Keratinocyte (primary cell): Measurements from ENCODE around the gene GFPT2. TPM values are rescaled to one million over a fixed set of nuclear protein-coding genes. Genes with fewer than 3 reads are reported as not detected.

Experiments
- DNase-seq: peaks from one replicate; pipeline ENCODE4 v3.0.0-alpha.2; 2011; ENCODE audit warnings: low read depth, missing footprints, low spot score
- FAIRE-seq: peaks from 2 replicates; lab custom pipeline; 2011; peaks lifted over from hg19 to GRCh38; lab: Jason Lieb, UNC
- H2AFZ ChIP-seq: 2 replicates; pipeline ENCODE4 v1.6.0; 2012; ENCODE audit warnings: low read length, control low read depth, inconsistent platforms; ENCODE audit not compliant: control insufficient read depth
- H3K27ac ChIP-seq: 2 replicates; pipeline ENCODE4 v1.5.1; 2011; ENCODE audit warnings: low read length; ENCODE audit not compliant: control insufficient read depth, insufficient read depth
- H3K27me3 ChIP-seq: 3 replicates; pipeline ENCODE4 v1.6.0; 2011; ENCODE audit warnings: low read length; ENCODE audit not compliant: control insufficient read depth, insufficient read depth; ENCODE audit errors: extremely low read depth
- H3K36me3 ChIP-seq, 2 experiments: 2 replicates in 1 of 2; 3 replicates in 1 of 2; pipeline ENCODE4 v1.5.1; 2011; ENCODE audit warnings: low read length in 2 of 2, mild to moderate bottlenecking in 1 of 2; ENCODE audit not compliant: control insufficient read depth in 2 of 2, insufficient read depth in 2 of 2; ENCODE audit errors: extremely low read depth in 1 of 2
- H3K4me1 ChIP-seq: 3 replicates; pipeline ENCODE4 v1.5.1; 2011; ENCODE audit warnings: low read length; ENCODE audit not compliant: control insufficient read depth, insufficient read depth; ENCODE audit errors: extremely low read depth
- H3K4me2 ChIP-seq: 3 replicates; pipeline ENCODE4 v1.6.0; 2011; ENCODE audit warnings: low read depth, low read length; ENCODE audit not compliant: control insufficient read depth, insufficient read depth; ENCODE audit errors: extremely low read depth
- H3K4me3 ChIP-seq, 3 experiments: fragments of 200-600 bp in 1 of 3; sonication (generic) in 1 of 3; 2 replicates in 2 of 3; 3 replicates in 1 of 3; pipeline ENCODE4 v1.5.1; 2011 to 2016; ENCODE audit warnings: low read length in 3 of 3, mild to moderate bottlenecking in 3 of 3, control low read depth in 2 of 3, inconsistent platforms in 1 of 3, low read depth in 1 of 3, mixed read lengths in 1 of 3, mixed run types in 1 of 3, moderate library complexity in 1 of 3; ENCODE audit not compliant: control insufficient read depth in 2 of 3, insufficient read depth in 2 of 3; ENCODE audit errors: extremely low read depth in 1 of 3
- H3K79me2 ChIP-seq: 2 replicates; pipeline ENCODE4 v1.6.0; 2012; ENCODE audit warnings: low read length; ENCODE audit not compliant: control insufficient read depth, insufficient read depth
- H3K9ac ChIP-seq: 3 replicates; pipeline ENCODE4 v1.6.0; 2011; ENCODE audit warnings: low read length; ENCODE audit not compliant: control insufficient read depth, insufficient read depth; ENCODE audit errors: extremely low read depth
- H3K9me1 ChIP-seq: 3 replicates; pipeline ENCODE4 v1.6.0; 2011; ENCODE audit warnings: low read length; ENCODE audit not compliant: control insufficient read depth, insufficient read depth; ENCODE audit errors: extremely low read depth
- H3K9me3 ChIP-seq: 2 replicates; pipeline ENCODE4 v1.5.1; 2012; ENCODE audit warnings: low read depth, low read length; ENCODE audit not compliant: control insufficient read depth
- H4K20me1 ChIP-seq: 3 replicates; pipeline ENCODE4 v1.6.0; 2011; ENCODE audit warnings: low read length; ENCODE audit not compliant: control insufficient read depth, insufficient read depth; ENCODE audit errors: extremely low read depth
- EZH2 ChIP-seq: IDR thresholded peaks from one replicate; pipeline ENCODE4 v1.6.1; 2012; ENCODE audit warnings: inconsistent platforms, mild to moderate bottlenecking, low read length, moderate library complexity
- dilution Hi-C: fragments of 300-500 bp; cut with MboI; formaldehyde crosslinking; loops from one replicate; pipeline ENCODE4 v1.7.0; 2020; ENCODE audit warnings: low sequenced_read_pairs; ENCODE audit not compliant: extremely low pct_ligation_motif_present
- polyA plus RNA-seq, 5 experiments: library from polyadenylated mRNA; depleted of rRNA in 3 of 5; stranded (reverse) in 3 of 5; stranded (forward) in 1 of 5; unstranded in 1 of 5; fragments of >200 nt; gene quantifications; 1 replicate in 1 of 5; 2 replicates in 3 of 5; 3 replicates in 1 of 5; pipeline versions ENCODE4 v1.2.1 to v1.2.3, GENCODE V29; 2011 to 2012; ENCODE audit warnings: missing spikeins in 2 of 5, low read depth in 1 of 5, low replicate concordance in 1 of 5
- TF ChIP-seq, protein P1 (sequence below), 3 experiments: IDR thresholded peaks in 1 of 3; conservative IDR thresholded peaks in 1 of 3; optimal IDR thresholded peaks in 1 of 3; 2 replicates in 2 of 3; 3 replicates in 1 of 3; pipeline versions ENCODE3 to v1.5.1; 2011; ENCODE audit warnings: low read length in 3 of 3, mild to moderate bottlenecking in 3 of 3, moderate library complexity in 2 of 3, control low read depth in 1 of 3, inconsistent platforms in 1 of 3; ENCODE audit not compliant: insufficient read depth in 2 of 3; ENCODE audit errors: extremely low read depth in 1 of 3

The GFPT2 gene
- polyA plus RNA-seq, 1 donor (not counting 4 experiments of a cell fraction or from before 2014, with no cell fraction given): not detected

DNA sequence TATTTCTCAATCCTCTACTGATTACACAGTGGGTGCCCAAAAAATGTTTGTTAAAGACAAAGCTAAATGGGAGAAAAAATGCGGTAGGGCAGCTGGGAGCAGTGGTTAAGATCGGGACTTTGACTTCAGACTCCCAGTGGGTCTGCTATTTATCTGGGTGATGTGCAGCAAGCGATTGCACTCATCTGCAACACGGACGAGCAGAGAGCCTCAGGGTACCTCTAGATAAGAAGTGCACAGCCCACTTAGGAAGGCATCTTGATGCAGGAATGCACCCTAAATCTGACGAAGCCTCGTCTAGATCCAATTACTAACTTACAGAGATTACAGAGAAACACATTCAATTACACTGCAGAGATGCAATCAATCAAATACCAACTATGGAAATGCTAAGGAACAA is 65.3 kb downstream of the GFPT2 start:
- H3K4me2 ChIP-seq: no peak overlapping the region
- H3K79me2 ChIP-seq: peaks cover 56% of the 10 kb centered on the region
- no peaks in the 10 kb centered on the region for H3K27me3 ChIP-seq
- H4K20me1 ChIP-seq: peaks cover 2% of the 10 kb centered on the region
- H3K9me3 ChIP-seq: no peaks in the 10 kb centered on the region
- FAIRE-seq: no peak
- peaks cover 21% of the 10 kb centered on the region for H3K4me1 ChIP-seq
- no peak for DNase-seq
- no peak overlapping the region for H3K27ac ChIP-seq
- H2AFZ ChIP-seq: no peak overlapping the region
- no peaks in the 10 kb centered on the region for H3K9me1 ChIP-seq
- H3K36me3 ChIP-seq: peaks cover 3 to 17% of the 10 kb centered on the region in 2 experiments
- no peak overlapping the region for H3K4me3 ChIP-seq
- TF ChIP-seq EZH2: no peak
- TF ChIP-seq, protein P1, sequence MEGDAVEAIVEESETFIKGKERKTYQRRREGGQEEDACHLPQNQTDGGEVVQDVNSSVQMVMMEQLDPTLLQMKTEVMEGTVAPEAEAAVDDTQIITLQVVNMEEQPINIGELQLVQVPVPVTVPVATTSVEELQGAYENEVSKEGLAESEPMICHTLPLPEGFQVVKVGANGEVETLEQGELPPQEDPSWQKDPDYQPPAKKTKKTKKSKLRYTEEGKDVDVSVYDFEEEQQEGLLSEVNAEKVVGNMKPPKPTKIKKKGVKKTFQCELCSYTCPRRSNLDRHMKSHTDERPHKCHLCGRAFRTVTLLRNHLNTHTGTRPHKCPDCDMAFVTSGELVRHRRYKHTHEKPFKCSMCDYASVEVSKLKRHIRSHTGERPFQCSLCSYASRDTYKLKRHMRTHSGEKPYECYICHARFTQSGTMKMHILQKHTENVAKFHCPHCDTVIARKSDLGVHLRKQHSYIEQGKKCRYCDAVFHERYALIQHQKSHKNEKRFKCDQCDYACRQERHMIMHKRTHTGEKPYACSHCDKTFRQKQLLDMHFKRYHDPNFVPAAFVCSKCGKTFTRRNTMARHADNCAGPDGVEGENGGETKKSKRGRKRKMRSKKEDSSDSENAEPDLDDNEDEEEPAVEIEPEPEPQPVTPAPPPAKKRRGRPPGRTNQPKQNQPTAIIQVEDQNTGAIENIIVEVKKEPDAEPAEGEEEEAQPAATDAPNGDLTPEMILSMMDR (optimal IDR thresholded peaks at IDR 0.05 in 1 of 3, IDR thresholded peaks at IDR 0.05 in 1 of 3, conservative IDR thresholded peaks at IDR 0.05 in 1 of 3; ENCODE audit: extremely low read depth in 1 of 3, insufficient read depth in 2 of 3, low read length in 3 of 3): no peak
- H3K9ac ChIP-seq: no peak overlapping the region
- dilution Hi-C loops: no loop called here

DNA sequence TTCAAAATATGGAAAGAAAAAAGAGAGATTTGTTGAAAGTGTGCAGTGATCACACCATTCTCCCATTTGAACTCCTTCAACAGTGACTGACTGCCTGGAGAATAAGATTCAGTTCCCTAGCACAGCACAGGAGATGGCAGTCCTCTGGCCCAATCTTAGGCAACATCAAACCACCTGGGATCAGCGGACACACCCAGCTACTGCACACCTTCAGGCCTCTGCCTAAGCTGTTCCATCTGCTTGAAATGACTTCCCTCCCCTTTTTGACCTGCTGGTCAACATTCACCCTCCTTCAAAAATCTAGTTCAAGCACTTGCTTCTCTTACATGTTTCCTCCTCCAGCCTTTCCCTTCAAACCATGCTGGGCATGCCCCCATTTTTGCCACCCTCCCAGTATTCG is 65.7 kb downstream of the GFPT2 start:
- H3K4me1 ChIP-seq: peaks cover 21% of the 10 kb centered on the region
- TF ChIP-seq, protein P1 (optimal IDR thresholded peaks at IDR 0.05 in 1 of 3, IDR thresholded peaks at IDR 0.05 in 1 of 3, conservative IDR thresholded peaks at IDR 0.05 in 1 of 3; ENCODE audit: extremely low read depth in 1 of 3, insufficient read depth in 2 of 3, low read length in 3 of 3): no peak
- TF ChIP-seq EZH2: no peak
- peaks cover 5 to 22% of the 10 kb centered on the region in 2 experiments for H3K36me3 ChIP-seq
- FAIRE-seq (no peak), DNase-seq (no peak)
- no peak overlapping the region for H3K27ac ChIP-seq
- H3K4me2 ChIP-seq: no peak overlapping the region
- no peaks in the 10 kb centered on the region for H3K27me3 ChIP-seq
- no peaks in the 10 kb centered on the region for H3K9me3 ChIP-seq
- H3K79me2 ChIP-seq: peaks cover 61% of the 10 kb centered on the region
- no peak overlapping the region for H3K4me3 ChIP-seq
- peaks cover 2% of the 10 kb centered on the region for H4K20me1 ChIP-seq
- H3K9ac ChIP-seq: no peak overlapping the region
- H3K9me1 ChIP-seq: no peaks in the 10 kb centered on the region
- no peak overlapping the region for H2AFZ ChIP-seq
- dilution Hi-C loops: no loop called here
